Activated CD4-positive, alpha-beta T cell treated with anti-CD3 and anti-CD28 coated beads, Interleukin-2, amount 10 ng/mL, durations not matched to agents 24 days and 14 days (primary cell): Measurements from ENCODE around the gene ZBTB8A. TPM values are rescaled to one million over a fixed set of nuclear protein-coding genes. Genes with fewer than 3 reads are reported as not detected.

Experiments used
- DNase-seq: peaks from one replicate; pipeline ENCODE4 v3.0.0; 2022
- H3K27ac Mint-ChIP-seq: one replicate; pipeline ENCODE4 v1.8.0; 2022; ENCODE audit warnings: mild to moderate bottlenecking, mixed read lengths
- H3K27me3 Mint-ChIP-seq: one replicate; pipeline ENCODE4 v1.8.0; 2022; ENCODE audit warnings: mixed read lengths
- H3K36me3 Mint-ChIP-seq: one replicate; pipeline ENCODE4 v1.8.0; 2022; ENCODE audit warnings: low read depth, mild to moderate bottlenecking, mixed read lengths
- H3K4me1 Mint-ChIP-seq: one replicate; pipeline ENCODE4 v1.8.0; 2021; ENCODE audit warnings: mixed read lengths
- H3K4me3 Mint-ChIP-seq: one replicate; pipeline ENCODE4 v1.8.0; 2022; ENCODE audit warnings: mild to moderate bottlenecking, moderate library complexity, mixed read lengths
- H3K9me3 Mint-ChIP-seq: one replicate; pipeline ENCODE4 v1.8.0; 2021; ENCODE audit warnings: mixed read lengths
- intact Hi-C: fragments of 100-400 bp; cut with micrococcal nuclease; formaldehyde crosslinking; loops from one replicate; pipeline ENCODE4 v1.15.1; 2023
- total RNA-seq: library from RNA; stranded (reverse); gene quantifications from 2 replicates; pipeline ENCODE4 v1.2.3, GENCODE V29; 2022

The ZBTB8A gene
- total RNA-seq, result 0.19 and 0.62 TPM in 2 replicates

DNA sequence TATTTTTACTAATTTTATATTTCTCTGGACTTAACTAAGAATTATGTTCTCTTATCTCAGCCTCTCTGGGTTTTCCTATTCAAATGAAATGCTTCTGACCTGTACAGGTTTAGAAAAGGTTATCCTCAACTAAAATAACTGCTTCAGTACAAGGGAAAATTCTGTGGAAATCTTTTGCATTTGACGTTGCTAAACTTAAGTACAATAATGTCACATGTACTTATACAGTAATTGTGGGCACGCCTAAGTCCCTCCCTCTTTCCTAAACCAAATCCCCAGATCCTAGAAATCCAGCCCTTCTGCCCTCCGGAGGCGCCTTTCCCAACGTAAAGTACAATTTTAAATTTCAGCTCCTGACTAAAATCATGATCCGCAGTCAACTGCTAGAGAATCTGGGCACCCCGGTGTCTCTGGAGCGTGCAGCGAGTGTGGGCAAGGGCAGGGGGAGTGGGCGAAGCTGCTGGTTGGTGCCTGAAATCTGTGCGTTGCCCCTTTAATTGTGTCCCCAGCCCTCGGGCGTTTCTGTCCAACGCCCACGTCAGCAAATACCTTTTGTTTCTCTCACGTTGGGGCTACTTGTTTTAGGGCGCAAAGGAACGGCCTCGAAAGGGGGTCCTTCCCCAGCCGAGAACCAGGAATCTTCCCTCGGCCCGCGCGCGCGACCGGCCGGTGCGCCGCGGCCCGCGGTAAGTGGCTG is at the start of gene ZBTB8A:
TSS of gene ZBTB8A (plus strand) at position 541 of the 697 bp plus-strand sequence. CDS start 53,505 bp downstream, outside the sequence.
- peak; percentile 57 for DNase-seq
- Mint-ChIP-seq H3K27ac (no peak within 1 kb of the TSS), H3K27me3 (peaks cover 74% of the 10 kb centered on the region), H3K9me3 (no peaks in the 10 kb centered on the region), H3K4me1 (peaks cover 8% of the 10 kb centered on the region), H3K36me3 (no peaks in the 10 kb centered on the region), H3K4me3 (peak within 1 kb of the TSS; percentile 77)
- intact Hi-C loops, result no loop called here

DNA sequence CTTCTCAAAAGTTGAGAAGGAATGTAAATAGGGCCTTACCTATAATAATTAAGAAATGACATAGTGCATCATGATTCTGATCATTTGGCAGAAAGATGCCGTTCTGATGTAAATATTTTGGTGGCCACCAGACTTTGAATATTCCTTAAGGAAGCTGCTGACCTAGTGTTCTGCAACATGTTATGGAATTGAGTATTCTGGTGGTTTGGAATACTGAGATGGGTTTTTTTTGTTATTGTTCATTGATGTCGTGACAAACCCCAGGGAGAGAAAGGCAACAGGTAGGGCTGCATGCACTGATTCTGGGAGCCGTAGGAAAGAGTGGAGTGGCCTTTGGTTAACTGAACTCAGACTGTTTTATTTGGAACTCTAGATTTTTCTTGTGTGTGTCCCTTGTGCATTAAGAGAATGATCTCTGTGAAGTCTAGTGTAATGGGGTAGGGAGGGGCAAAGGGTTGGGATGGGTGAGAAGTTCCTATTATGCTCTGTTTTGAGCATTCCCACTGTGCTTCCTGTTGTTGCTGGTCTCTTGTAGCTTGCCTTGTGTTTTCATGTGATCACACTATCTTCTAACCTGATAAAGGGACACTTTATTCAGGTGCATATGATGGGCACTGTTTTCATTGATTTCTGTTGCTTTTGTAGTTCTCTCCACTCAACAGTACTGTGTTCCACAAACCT is 49.3 kb upstream of the ZBTB8A start:
- no peak for DNase-seq
- Mint-ChIP-seq H3K9me3 (no peaks in the 10 kb centered on the region), H3K4me1 (no peaks in the 10 kb centered on the region), H3K4me3 (no peak overlapping the region), H3K27me3 (peaks cover 30% of the 10 kb centered on the region), H3K27ac (no peak overlapping the region), H3K36me3 (no peaks in the 10 kb centered on the region)
- intact Hi-C loops, result no loop called here

DNA sequence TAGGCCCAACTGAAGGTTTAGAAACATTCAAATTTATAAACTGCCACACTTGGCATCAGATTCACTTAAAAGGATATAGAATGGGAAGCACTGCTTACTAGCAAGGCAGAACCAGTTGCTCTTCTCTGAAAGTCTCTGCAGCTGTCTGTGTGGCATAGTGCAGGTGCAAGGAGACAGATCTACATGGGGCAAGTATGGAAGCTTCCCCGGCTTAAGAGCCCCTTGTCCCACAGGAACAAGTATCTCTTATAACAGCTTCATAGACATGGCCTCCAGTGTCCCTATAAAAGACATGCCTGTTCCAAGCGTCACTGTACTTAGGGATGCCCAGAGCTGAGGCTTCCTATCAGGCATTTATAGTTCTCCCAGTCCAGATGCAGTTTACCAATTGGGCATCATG is 47.8 kb upstream of the ZBTB8A start:
- H3K4me3 Mint-ChIP-seq, result no peak overlapping the region
- H3K9me3 Mint-ChIP-seq, result no peaks in the 10 kb centered on the region
- H3K27ac Mint-ChIP-seq, result no peak overlapping the region
- intact Hi-C loops, result no loop called here
- H3K36me3 Mint-ChIP-seq, result no peaks in the 10 kb centered on the region
- peaks cover 32% of the 10 kb centered on the region for H3K27me3 Mint-ChIP-seq
- DNase-seq, result no peak
- no peaks in the 10 kb centered on the region for H3K4me1 Mint-ChIP-seq

DNA sequence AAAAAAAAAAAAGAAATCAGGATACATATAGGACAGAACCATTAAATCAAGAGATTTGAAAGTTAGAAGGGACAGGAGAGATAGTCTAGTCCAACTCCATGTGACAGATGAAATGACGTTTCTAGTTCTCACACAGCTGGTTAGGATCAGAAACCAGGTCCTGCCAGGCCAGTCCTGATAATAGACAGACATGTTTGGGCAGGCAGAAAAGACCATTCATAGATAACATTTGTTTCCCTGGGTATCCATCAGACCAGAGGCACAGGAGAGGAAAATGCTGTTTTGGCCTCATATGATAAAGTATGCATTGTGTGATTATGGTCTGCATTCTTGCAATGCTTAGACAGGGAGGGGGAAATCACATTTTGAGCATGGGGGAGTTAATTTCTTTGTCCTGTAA is 45.0 kb upstream of the ZBTB8A start:
- H3K27me3 Mint-ChIP-seq, result peaks cover 32% of the 10 kb centered on the region
- H3K4me3 Mint-ChIP-seq, result no peak overlapping the region
- H3K4me1 Mint-ChIP-seq, result no peaks in the 10 kb centered on the region
- no peaks in the 10 kb centered on the region for H3K9me3 Mint-ChIP-seq
- no peak for DNase-seq
- no peaks in the 10 kb centered on the region for H3K36me3 Mint-ChIP-seq
- H3K27ac Mint-ChIP-seq, result no peak overlapping the region
- intact Hi-C loops, result no loop called here

DNA sequence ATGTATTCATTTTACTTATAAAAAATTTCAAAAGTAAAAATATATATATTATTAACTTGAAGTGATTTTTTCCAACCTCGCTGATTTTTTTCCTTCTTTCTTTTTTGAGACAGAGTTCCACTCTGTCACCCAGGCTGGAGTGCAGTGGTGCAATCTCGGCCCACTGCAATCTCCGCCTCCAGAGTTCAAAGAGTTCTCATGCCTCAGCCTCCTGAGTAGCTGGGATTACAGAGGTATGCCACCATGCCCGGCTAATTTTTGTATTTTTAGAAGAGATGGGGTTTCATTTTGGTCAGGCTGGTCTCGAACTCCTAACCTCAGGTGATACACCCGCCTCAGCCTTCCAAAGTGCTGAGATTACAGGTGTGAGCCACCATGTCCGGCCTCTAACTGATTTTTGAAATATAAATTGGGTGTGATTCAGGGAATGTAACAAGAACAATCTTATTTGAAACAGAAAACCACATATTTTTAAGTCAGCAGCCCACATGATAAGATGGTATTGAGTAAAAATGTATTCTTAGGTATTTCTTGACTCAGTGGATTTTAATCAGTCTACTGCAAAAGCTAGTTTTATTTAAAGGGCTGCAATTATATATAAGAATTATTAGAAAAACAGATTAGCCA is 44.4 kb upstream of the ZBTB8A start:
- Mint-ChIP-seq H3K27ac (no peak overlapping the region), H3K9me3 (no peaks in the 10 kb centered on the region), H3K4me1 (no peaks in the 10 kb centered on the region), H3K36me3 (no peaks in the 10 kb centered on the region), H3K4me3 (no peak overlapping the region), H3K27me3 (peaks cover 36% of the 10 kb centered on the region)
- no peak for DNase-seq
- intact Hi-C loops, result no loop called here

DNA sequence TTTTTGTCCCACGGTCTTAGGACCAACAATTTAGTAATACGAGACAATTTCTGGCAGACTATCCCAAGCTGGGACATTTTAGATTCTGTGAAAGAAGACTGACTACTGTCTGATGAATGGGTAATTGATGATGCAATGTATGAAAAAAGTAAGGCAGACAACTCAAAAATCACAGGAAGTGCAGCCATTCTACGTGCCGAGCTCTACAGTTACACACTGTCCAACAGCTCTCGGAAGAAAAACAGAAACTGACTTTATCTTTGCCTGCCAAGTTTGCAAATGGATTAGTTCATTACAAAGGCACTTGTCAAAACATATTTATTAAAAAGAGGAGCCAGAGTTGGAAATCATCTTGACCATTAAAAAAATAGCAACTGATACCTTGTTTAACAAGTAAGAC is 43.1 kb upstream of the ZBTB8A start:
- no peaks in the 10 kb centered on the region for H3K9me3 Mint-ChIP-seq
- H3K4me1 Mint-ChIP-seq, result no peaks in the 10 kb centered on the region
- no peak overlapping the region for H3K27ac Mint-ChIP-seq
- no peak for DNase-seq
- H3K27me3 Mint-ChIP-seq, result peaks cover 42% of the 10 kb centered on the region
- intact Hi-C loops, result no loop called here
- H3K36me3 Mint-ChIP-seq, result no peaks in the 10 kb centered on the region
- H3K4me3 Mint-ChIP-seq, result no peak overlapping the region

DNA sequence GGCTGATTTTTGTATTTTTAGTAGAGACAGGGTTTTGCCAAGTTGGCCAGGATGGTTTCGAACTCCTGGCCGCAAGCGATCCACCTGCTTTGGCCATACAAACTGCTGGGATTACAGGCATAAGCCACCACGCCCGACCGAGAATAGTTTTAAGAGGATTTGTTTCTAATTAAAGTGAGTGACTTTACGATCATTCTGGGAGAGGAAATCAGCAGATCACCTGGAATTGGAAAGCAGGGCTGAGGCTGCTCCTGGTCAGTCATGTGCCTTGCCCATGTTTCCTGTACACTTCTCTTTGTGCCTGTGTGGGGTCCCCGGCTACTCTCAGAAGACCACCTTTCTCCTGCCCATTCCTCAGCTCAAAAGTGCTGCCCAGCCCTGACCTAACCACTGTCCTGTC is 40.5 kb upstream of the ZBTB8A start:
- no peaks in the 10 kb centered on the region for H3K9me3 Mint-ChIP-seq
- no peak for DNase-seq
- no peak overlapping the region for H3K27ac Mint-ChIP-seq
- H3K27me3 Mint-ChIP-seq, result peaks cover 48% of the 10 kb centered on the region
- H3K4me1 Mint-ChIP-seq, result no peaks in the 10 kb centered on the region
- intact Hi-C loops, result no loop called here
- H3K4me3 Mint-ChIP-seq, result no peak overlapping the region
- H3K36me3 Mint-ChIP-seq, result no peaks in the 10 kb centered on the region

DNA sequence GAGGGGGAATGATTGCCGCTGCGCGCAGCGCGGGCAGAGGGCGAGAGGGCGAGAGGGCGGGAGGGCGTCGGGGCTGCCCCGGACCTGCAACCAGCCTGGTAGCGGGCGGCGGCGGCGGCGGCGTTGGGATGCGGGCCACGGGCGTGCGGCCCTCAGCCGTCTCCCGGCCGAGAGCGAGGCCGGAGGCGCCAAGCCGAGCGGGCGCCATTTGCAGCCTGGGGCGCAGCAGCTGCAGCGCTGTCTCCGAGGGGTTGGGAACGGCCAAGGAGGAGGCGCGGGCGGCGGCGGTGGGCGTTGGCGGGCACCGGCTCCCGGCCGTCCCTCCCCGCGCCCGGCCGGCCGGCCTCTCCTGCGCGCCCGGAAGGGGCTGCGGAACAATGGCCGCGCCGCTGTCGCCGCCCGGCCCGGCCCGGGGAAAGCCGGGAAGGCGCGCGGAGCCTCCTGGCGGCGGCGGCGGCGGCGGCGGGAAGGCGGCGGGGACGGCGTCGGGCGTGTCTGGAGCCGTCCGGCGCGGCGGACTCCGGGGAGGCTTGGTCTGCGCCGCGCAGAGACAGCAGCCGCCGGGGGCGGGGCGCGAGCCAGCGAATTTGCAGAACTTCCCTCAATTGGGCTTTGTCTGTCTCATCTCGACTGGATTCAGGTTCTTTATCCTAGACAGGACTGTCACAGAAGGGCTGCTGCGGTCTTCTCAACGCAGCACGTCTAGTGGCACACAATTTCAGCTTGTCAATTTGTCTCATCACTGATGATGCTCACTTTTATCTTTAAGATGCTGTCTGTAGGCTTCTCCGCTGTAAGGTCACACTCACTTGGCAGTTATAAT is 38.6 kb upstream of the ZBTB8A start:
- Mint-ChIP-seq H3K27ac (no peak overlapping the region), H3K4me1 (no peaks in the 10 kb centered on the region), H3K9me3 (no peaks in the 10 kb centered on the region), H3K27me3 (peaks cover 46% of the 10 kb centered on the region), H3K4me3 (peak overlapping the region; percentile 84), H3K36me3 (no peaks in the 10 kb centered on the region)
- intact Hi-C loops, result no loop called here
- DNase-seq, result peak; percentile 76

DNA sequence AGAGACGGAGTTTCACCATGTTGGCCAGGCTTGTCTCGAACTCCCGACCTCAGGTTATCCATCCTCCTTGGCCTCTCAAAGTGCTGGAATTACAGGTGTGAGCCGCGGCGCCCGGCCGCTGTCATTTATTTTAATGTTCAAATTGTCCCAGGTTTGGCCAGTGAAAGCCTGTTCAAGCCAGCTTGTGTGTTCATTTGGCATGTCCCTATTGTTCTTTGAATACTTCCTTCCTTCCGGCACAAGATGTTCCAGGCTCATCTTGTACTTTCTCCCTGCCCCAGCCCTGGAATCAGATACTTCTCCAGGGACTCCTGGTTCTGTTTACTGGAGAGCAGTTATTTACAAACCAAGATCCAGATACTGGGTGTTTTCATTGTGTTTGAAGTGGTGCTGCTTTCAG is 37.4 kb upstream of the ZBTB8A start:
- intact Hi-C loops, result no loop called here
- Mint-ChIP-seq H3K27ac (no peak overlapping the region), H3K4me1 (no peaks in the 10 kb centered on the region), H3K36me3 (no peaks in the 10 kb centered on the region), H3K27me3 (peaks cover 47% of the 10 kb centered on the region), H3K9me3 (no peaks in the 10 kb centered on the region), H3K4me3 (peak overlapping the region; percentile 67)
- DNase-seq, result no peak

DNA sequence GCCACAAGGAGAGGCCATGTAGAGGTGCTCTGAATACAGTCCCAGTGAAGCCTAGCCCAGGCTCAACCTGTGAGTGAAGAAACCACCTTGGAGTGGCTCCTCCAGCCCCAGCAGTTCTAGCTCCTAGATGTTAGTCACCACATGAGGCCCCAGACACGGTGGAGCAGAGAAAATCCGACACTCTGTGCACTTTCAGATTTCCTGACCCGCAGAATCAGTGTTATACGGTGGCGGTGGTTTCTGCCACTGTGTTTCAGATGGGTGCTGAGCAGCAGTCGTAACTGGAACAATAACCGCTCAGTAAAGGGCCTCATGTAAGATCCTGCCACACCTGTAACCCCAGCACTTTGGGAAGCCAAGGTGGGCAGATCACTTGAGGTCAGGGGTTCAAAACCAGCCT is 36.1 kb upstream of the ZBTB8A start:
- Mint-ChIP-seq H3K36me3 (no peaks in the 10 kb centered on the region), H3K4me3 (no peak overlapping the region), H3K27me3 (peaks cover 42% of the 10 kb centered on the region), H3K27ac (no peak overlapping the region), H3K4me1 (no peaks in the 10 kb centered on the region), H3K9me3 (no peaks in the 10 kb centered on the region)
- no peak for DNase-seq
- intact Hi-C loops, result no loop called here

DNA sequence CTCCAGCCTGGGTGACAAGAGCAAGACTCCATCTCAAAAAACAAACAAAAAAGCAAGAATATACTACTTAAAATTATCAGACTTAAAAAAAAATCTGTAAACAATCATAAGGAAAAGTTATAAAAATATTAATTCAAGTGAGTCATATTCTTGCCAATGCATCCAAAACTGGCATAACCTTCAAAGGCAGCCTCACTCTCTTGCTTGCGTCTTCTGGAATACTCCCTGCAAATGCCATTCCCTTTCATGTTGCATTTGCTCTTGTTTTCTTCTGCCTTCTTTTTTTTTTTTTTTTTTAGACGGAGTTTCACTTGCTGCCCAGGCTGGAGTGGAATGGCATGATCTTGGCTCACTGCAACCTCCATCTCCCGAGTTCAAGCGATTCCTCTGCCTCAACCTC is 32.2 kb upstream of the ZBTB8A start:
- no peak overlapping the region for H3K27ac Mint-ChIP-seq
- H3K27me3 Mint-ChIP-seq, result peaks cover 28% of the 10 kb centered on the region
- intact Hi-C loops, result no loop called here
- no peak for DNase-seq
- no peaks in the 10 kb centered on the region for H3K4me1 Mint-ChIP-seq
- H3K9me3 Mint-ChIP-seq, result no peaks in the 10 kb centered on the region
- no peaks in the 10 kb centered on the region for H3K36me3 Mint-ChIP-seq
- H3K4me3 Mint-ChIP-seq, result no peak overlapping the region

DNA sequence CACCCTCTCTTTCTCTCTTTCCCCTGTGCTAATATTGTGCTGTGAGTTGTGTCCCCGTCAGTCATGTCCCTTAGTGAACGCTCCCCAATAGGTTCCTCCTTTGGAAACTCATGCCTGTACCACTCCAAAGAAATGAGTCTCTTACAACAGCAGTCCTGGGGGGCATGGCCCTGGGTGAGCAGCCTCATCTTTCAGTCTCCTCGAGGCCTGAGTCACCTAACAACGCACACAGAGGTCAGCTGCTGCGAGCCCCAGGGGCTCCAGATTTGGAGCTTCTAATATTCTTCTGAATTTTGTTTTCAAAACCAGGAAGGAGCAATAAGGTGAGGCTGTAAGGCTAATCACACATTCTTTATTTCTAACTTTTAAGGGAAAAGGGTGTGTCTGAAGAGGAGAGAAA is 30.5 kb upstream of the ZBTB8A start:
- no peak overlapping the region for H3K4me3 Mint-ChIP-seq

DNA sequence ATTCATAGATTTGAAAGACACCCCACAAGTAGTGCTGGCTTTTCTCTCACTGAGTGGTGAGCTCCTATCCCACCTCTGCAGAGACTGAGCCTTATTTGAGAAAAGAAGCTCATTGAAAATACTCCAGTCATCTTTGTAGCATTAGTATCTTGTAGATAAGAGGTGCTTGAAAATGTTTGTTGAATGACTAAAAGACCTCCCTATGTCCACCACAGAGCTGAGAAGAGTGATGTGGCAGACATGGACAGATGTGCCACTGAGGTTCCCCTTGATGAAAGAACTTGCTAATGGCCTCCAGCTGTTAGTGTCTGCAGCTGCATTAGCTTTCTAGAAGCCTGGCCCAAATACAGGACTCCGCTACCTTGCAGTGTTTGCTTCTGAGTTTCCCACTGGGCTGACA is 29.3 kb upstream of the ZBTB8A start:
- intact Hi-C loops, result no loop called here
- Mint-ChIP-seq H3K4me3 (no peak overlapping the region), H3K36me3 (no peaks in the 10 kb centered on the region), H3K4me1 (no peaks in the 10 kb centered on the region), H3K27me3 (peaks cover 29% of the 10 kb centered on the region), H3K9me3 (no peaks in the 10 kb centered on the region), H3K27ac (no peak overlapping the region)
- DNase-seq, result no peak

More for the DNA sequence above, 30.5 kb upstream of the ZBTB8A start:
- Mint-ChIP-seq H3K27me3 (peaks cover 28% of the 10 kb centered on the region), H3K9me3 (no peaks in the 10 kb centered on the region), H3K36me3 (no peaks in the 10 kb centered on the region), H3K27ac (no peak overlapping the region), H3K4me1 (no peaks in the 10 kb centered on the region)
- no peak for DNase-seq
- intact Hi-C loops, result no loop called here

DNA sequence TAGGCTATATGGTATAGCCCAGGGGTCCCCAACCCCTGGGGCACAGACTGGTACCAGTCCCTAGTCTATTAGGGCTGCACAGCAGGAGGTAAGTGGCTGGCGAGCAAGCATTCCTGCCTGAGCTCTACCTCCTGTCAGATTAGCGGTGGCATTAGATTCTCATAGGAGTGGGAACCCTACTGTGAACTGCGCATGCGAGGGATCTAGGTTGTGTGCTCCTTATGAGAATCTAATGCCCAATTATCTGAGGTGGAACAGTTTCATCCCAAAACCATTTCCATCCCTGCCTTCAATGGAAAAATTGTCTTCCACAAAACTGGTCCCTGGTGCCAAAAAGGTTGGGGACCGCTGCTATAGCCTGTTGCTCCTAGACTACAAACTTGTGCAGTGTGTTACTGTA is 22.8 kb upstream of the ZBTB8A start:
- Mint-ChIP-seq H3K27ac (no peak overlapping the region), H3K4me1 (peaks cover 4% of the 10 kb centered on the region), H3K4me3 (no peak overlapping the region), H3K9me3 (no peaks in the 10 kb centered on the region), H3K27me3 (peaks cover 11% of the 10 kb centered on the region), H3K36me3 (no peaks in the 10 kb centered on the region)
- no peak for DNase-seq
- intact Hi-C loops, result no loop called here
